Bronchial epithelial cell (primary cell): ENCODE data around the gene MEG3. TPM values are rescaled to one million over a fixed set of nuclear protein-coding genes. Genes with fewer than 3 reads are reported as not detected.
A peak's percentile ranks its signal among the peaks of the same experiment; 100 is the strongest.

Experiments
- DNase-seq: peaks from one replicate; pipeline ENCODE4 v3.0.0-alpha.2; 2010; ENCODE audit warnings: low read depth
- FAIRE-seq: peaks from 2 replicates; lab custom pipeline; 2011; peaks lifted over from hg19 to GRCh38; lab: Jason Lieb, UNC
- H3K27me3 ChIP-seq: 2 replicates; pipeline ENCODE4 v1.5.1; 2011; ENCODE audit warnings: low read length; ENCODE audit not compliant: control insufficient read depth, insufficient read depth
- H3K36me3 ChIP-seq: 2 replicates; pipeline ENCODE4 v1.5.1; 2011; ENCODE audit warnings: low read length; ENCODE audit not compliant: control insufficient read depth, insufficient read depth
- H3K4me3 ChIP-seq: 2 replicates; pipeline ENCODE4 v1.5.1; 2011; ENCODE audit warnings: mild to moderate bottlenecking, low read depth, low read length, control low read depth
- total RNA-seq: library from RNA; depleted of rRNA; stranded (reverse); fragments of >200 nt; gene quantifications from 2 replicates; pipeline ENCODE4 v1.2.1, GENCODE V29; 2014
- TF ChIP-seq, protein P1 (sequence below): IDR thresholded peaks from 2 replicates; pipeline ENCODE4 v1.5.1; 2011; ENCODE audit warnings: mild to moderate bottlenecking, moderate library complexity, low read length, control low read depth, inconsistent platforms; ENCODE audit not compliant: insufficient read depth, severe bottlenecking

The MEG3 gene
- total RNA-seq, 1 donor from 2014 or later: 3.7 TPM

DNA sequence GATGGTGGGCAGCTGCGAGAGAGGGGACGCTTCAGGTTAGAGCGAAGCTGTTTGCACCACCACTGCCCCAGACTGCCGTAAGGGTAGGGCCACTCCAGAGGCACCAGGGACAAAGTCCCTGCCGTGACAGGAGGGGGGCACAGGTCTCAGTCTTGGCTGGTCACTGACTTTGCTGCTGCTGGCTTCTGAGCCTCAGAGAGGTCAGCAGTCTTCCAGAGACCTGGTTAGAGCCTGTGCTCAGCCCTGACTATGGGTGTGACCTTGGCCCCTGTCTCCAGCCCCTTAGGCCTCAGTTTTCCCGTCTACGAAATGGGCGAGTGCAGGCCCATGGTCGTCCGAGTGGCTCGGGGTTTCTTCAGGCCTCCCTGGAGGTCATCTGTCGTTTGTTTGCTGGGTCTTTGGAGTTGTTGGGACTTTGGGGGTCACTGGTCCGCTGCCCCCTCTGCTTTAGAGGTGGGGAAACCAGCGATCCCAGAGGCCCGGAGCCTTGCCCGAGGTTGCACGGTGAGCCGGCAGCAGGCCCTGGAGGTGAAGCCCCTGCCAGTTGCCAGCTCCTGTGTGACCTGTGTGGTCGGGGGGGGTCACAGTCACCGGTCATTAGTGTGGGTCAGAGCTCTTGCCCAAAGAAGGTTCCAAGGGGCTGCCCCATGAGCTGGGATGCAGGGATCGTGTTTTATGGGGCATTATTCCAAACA lies 15.3 kb downstream of the MEG3 start:
- no peaks in the 10 kb centered on the region for H3K36me3 ChIP-seq
- H3K4me3 ChIP-seq: no peak overlapping the region
- no peak for FAIRE-seq
- TF ChIP-seq, protein P1, sequence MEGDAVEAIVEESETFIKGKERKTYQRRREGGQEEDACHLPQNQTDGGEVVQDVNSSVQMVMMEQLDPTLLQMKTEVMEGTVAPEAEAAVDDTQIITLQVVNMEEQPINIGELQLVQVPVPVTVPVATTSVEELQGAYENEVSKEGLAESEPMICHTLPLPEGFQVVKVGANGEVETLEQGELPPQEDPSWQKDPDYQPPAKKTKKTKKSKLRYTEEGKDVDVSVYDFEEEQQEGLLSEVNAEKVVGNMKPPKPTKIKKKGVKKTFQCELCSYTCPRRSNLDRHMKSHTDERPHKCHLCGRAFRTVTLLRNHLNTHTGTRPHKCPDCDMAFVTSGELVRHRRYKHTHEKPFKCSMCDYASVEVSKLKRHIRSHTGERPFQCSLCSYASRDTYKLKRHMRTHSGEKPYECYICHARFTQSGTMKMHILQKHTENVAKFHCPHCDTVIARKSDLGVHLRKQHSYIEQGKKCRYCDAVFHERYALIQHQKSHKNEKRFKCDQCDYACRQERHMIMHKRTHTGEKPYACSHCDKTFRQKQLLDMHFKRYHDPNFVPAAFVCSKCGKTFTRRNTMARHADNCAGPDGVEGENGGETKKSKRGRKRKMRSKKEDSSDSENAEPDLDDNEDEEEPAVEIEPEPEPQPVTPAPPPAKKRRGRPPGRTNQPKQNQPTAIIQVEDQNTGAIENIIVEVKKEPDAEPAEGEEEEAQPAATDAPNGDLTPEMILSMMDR: no peak
- H3K27me3 ChIP-seq: no peaks in the 10 kb centered on the region
- no peak for DNase-seq

DNA sequence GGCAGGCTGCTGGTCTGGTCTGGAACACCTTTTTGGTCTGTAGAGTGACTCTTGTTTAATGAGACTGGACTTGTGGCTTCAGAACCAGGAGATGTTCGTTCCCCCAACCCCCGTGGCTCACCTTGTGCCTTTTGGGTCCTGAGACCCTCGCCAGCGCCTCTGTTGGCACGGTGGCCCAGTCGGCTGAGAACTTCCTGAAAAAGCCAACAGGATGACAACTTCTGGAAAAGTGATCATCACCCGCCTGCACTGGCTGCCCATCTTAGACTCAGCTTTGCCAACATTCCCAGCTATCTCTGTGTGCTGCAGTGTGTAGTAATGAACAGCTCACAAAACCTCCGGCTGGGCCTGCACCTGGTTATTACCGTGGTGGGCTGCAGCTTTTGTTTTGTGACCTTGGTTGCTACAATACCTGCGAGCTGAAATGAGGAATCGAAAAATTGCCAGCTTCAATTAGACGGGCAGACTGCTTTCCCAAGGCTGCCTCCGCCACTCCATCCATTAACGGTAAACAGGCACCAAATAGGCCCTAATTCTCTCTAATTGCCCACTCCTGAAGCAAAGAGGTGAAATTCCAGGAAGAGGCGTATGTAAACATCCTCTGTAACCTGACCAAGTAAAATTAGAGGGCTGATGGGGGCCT lies 16.0 kb downstream of the MEG3 start:
- Histone ChIP-seq H3K4me3 (no peak overlapping the region), H3K27me3 (no peaks in the 10 kb centered on the region), H3K36me3 (no peaks in the 10 kb centered on the region)
- DNase-seq (no peak), FAIRE-seq (no peak)
- TF ChIP-seq, protein P1: no peak

DNA sequence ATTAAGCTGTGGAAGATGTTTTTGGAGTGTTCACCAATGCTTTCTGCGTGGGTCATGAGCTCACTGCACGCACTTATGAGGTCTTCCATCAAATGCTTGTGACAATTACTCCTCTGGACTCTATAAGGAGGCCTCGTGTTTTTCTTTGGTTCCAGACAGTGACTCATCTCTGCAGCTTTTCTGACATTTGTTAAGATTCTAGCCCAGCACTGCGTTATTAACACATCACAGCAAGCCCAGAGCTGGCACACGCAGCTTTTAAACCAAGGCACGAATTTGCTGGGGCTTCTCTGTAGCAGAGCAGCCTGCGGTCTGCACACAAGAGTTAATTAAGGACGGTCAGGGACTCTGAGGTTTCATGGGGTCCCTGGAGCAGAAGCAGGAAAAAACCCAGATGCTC lies 16.9 kb downstream of the MEG3 start:
- DNase-seq (peak; percentile 17), FAIRE-seq (no peak)
- H3K4me3 ChIP-seq: no peak overlapping the region
- TF ChIP-seq, protein P1: no peak
- H3K36me3 ChIP-seq: no peaks in the 10 kb centered on the region
- no peaks in the 10 kb centered on the region for H3K27me3 ChIP-seq

DNA sequence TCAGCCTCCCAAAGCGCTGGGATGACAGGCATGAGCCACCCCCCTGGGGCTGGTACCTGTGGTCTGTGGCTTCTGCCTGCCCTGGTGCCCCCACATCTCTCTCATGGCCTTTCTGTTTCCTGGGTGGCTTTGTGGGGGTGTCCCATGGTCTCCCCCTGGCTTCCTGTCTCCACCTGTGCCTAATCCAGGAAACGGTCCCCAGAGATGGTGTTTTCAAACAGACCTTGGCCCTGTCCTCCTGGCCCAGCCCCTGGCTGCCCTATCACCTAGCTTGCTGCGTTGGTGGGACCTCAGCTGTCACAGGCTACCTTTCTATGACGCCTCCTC lies 18.1 kb downstream of the MEG3 start:
- Histone ChIP-seq H3K4me3 (no peak overlapping the region), H3K27me3 (no peaks in the 10 kb centered on the region), H3K36me3 (no peaks in the 10 kb centered on the region)
- no peak for DNase-seq
- TF ChIP-seq, protein P1: no peak
- FAIRE-seq: no peak

DNA sequence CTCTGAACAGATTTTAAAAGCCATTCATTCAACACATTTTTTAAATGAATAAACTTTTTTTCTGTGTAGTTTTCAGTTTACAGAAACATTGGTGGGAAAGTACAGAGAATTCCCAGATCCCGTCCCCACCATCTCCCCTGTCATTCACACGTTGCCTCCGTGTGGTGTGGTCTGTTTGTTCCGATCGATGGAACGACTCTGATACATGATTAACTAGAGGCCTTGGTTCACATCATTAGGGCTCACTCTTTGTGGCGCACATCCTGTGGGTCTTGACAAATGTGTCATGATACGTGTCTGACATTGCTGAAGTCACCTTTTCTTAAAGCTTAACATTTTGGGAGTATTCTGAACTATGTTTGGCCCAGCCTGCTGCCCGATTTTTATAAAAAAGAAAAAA lies 18.5 kb downstream of the MEG3 start:
- TF ChIP-seq, protein P1: no peak
- Histone ChIP-seq H3K4me3 (no peak overlapping the region), H3K27me3 (no peaks in the 10 kb centered on the region), H3K36me3 (no peaks in the 10 kb centered on the region)
- no peak for DNase-seq
- FAIRE-seq: no peak
